GM19238 (cell line): Measurements from ENCODE around the gene RUFY3.

Experiments used
- DNase-seq: peaks from one replicate; pipeline ENCODE4 v3.0.0; 2011; ENCODE audit warnings: low spot score; ENCODE audit not compliant: insufficient read length

Gene RUFY3

GRCh38 chr4:70772929-70773555 lies 51.3 kb downstream of the RUFY3 start:
- DNase-seq = no peak

GRCh38 chr4:70778888-70779422 lies 57.2 kb downstream of the RUFY3 start:
- no peak for DNase-seq

DNA sequence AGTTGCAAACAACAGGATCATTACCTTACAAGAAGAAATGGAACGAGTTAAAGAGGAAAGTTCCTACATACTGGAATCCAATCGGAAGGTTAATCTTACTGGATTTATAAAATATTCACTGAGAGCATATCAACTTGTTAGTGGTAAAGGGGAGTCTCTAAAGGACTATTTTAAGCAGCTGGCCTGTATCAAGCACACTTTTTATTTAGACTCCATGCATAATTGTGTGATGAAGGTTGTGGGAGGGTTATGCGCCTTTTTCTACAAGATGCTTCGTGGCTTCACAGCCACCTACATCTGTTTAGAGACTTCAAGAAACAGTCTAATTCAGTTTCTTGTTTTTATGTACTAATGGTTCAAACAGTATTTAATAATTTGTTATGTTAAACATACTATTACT lies 61.3 kb downstream of the RUFY3 start:
- DNase-seq = no peak

DNA sequence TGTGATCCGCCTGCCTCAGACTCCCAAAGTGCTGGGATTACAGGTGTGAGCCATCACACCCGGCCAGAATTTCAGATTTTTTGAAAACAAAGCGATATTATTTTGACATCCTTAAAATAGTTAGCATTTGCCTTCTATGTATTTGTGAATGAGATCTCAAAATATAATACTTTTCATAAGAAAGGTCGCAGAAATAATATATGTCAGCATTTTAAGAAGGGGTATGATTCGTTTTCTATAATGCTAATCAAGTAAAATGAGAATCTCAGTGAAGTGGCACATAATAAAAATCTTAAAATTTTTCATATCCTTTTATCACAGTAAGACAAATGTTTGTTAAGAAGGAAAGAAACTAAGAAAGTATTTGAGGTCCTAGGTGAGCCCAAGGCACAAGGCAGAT lies 65.7 kb downstream of the RUFY3 start:
- no peak for DNase-seq

- DNase-seq = no peak
These were observed 67.0 kb downstream of the RUFY3 start for GRCh38 chr4:70788733-70789132.

DNA sequence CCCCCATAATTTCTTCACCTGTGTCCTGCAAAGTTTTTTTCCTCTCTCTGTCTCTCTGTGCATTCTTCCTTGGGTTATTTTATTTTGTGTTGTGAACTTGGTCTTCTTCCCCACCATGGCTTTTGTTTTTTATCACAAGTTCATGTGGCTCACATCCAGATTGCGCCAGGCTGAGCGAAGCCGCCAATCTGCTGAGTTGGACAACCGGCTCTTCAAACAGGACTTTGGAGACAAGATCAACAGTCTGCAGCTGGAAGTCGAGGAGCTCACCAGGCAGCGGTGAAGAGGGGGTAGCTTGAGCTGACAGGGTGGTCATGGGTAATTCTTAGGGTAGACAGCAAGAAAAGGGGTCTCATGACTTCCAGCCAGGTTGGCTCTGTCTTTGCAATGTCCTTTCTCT lies 71.9 kb downstream of the RUFY3 start:
- DNase-seq = no peak

DNA sequence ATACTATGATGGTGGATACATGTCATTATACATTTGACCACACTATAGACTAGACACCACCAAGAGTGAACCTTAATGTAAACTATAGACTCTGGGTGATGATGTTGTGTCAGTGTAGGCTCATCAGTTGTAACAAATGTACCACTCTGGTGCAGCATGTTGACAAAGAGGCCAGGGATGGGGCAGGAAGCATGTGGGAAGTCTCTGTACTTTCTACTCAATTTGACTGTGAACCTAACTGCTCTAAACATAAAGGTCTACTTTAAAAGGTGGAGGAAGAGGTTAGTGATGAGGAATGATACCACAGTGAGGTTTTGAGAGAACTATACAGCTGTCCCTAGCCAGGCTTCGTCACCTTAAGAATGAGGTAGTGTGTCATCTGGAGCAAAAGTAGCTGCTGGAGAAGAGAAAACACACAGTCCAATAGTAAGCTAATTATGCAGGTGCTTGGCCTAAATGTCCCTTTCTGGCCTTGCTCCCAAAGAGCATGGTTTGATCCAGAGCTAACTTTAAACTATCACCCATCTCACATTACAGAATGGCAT lies 79.6 kb downstream of the RUFY3 start:
- DNase-seq = no peak

GRCh38 chr4:70802928-70803580 lies 81.3 kb downstream of the RUFY3 start:
- DNase-seq = no peak

DNA sequence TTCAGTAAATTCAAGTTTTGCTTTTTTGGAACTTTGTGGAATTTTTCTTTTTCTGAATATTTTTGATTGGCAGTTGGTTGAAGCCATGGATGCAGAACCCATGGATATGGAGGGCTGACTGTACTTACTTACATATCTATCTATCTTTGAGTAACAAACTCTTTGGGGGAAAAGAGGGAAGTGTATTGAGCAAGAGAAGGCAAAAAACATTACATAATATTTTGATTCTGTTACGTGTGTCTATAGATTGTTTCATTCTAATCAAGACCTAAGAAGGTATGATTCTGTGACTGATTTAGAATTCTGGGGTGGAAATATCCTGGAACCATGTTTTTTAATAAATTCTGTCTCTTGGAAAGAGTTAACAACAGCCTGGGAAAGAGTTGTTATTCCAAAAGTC lies 86.4 kb downstream of the RUFY3 start:
- DNase-seq = no peak

DNA sequence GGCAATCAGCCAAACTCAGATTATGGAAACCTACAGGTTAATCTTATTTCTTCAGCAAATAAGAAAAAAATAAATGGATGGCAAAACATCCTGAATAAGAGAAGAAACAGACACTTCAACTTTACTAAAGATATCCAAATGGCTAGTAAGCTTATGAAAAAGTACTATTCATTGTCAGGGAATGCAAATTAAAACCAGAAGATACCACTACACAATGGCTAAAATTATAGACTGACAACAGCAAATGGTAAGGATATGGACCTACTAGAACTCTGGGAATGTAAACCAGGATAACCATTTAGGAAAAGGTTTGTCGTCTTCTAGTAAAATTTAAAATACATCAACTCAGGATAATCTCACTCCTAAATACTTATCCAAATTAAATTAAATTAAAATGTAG lies 93.6 kb downstream of the RUFY3 start:
- DNase-seq = no peak

DNA sequence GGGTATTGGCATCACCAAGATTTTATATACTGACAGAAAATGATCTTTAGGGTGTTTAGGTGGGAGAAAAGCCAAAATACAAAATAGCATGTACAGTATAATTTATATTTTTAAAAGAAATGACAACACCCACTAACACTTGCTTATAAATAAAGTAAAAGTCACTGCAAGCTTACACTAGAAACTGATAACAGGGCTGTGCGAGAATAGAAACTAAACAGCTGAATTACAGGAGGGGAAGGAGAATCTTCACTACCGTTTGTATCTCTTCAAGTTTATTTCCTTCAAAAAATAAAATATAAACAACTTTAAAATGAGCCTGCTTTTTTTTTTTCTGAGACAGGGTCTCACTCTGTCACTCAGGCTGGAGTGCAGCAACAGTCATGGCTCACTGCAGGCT lies 95.1 kb downstream of the RUFY3 start:
- no peak for DNase-seq

DNA sequence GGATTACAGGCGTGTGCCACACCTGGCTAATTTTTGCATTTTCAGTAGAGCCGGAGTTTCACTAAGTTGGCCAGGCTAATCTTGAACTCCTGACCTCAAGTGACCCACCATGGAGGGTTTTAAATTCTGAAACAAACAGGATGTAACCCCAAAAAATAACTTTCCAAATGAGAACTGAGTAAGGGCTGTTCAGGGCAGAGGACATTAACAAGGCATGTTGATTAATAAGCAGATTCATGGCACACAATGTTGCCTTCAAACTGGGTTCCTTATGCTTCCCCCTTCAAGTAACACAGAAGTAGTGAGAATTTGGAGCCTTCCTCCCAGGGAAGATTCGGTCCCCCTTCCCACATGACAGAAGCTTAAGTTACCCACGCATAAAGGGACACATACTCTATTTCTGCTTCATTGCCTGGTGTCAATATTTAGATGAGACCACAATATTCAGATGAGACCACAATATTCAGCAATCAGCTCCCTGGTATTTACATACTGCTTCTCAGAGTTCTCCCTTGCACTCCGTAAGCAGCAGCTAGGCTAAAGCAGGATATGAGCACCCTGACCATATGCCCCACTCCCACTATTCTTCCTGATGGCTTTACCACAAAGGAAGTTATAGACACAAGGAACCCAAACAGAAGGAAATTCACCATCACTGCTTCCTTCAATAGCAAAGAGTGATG lies 96.5 kb downstream of the RUFY3 start:
- no peak for DNase-seq

- DNase-seq = no peak
These were observed 97.2 kb downstream of the RUFY3 start for GRCh38 chr4:70818921-70819320.

DNA sequence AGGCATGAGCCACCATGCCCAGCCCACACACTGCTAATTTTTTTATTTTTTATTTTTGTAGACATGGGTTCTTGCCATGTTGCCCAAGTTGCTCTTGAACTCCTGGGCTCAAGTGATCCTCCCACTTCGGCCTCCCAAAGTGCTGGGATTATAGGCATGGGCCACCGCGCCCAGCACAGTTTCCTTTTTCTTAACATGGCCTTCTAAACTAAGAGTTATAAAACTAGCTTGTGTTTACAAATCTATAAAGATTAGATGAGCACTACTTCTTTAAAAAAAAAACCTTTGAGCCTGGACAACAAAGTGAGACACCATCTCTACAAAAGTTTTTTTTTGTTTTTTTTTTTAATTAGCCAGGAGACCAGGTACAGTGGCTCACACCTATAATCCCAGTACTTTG lies 107.3 kb downstream of the RUFY3 start:
- DNase-seq = no peak

- no peak for DNase-seq
These were observed 107.7 kb downstream of the RUFY3 start for GRCh38 chr4:70829492-70829891.

- DNase-seq = no peak
These were observed 108.3 kb downstream of the RUFY3 start for GRCh38 chr4:70830054-70830453.

DNA sequence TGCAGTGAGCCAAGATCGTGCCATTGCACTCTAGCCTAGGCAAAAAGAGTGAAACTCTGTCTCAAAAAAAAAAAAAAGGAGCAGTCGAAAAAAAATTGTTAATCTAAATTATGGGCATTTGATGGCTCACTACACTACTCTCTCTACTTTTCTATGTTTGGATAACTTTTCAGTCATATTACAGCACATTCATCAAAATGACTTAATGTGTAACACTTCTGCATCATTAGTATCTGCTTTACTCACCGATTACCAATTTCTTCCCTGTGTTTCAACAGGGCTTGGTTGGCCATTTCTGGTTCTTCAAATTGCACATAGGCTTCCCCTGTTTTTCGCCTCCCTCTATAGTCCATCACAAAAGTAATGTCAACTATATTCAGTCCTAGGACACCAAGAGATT lies 109.5 kb downstream of the RUFY3 start:
- no peak for DNase-seq

GRCh38 chr4:70833675-70834074 lies 111.9 kb downstream of the RUFY3 start:
- DNase-seq = no peak

GRCh38 chr4:70836081-70836480 lies 114.3 kb downstream of the RUFY3 start:
- DNase-seq = no peak

GRCh38 chr4:70838204-70838603 lies 116.4 kb downstream of the RUFY3 start:
- no peak for DNase-seq

DNA sequence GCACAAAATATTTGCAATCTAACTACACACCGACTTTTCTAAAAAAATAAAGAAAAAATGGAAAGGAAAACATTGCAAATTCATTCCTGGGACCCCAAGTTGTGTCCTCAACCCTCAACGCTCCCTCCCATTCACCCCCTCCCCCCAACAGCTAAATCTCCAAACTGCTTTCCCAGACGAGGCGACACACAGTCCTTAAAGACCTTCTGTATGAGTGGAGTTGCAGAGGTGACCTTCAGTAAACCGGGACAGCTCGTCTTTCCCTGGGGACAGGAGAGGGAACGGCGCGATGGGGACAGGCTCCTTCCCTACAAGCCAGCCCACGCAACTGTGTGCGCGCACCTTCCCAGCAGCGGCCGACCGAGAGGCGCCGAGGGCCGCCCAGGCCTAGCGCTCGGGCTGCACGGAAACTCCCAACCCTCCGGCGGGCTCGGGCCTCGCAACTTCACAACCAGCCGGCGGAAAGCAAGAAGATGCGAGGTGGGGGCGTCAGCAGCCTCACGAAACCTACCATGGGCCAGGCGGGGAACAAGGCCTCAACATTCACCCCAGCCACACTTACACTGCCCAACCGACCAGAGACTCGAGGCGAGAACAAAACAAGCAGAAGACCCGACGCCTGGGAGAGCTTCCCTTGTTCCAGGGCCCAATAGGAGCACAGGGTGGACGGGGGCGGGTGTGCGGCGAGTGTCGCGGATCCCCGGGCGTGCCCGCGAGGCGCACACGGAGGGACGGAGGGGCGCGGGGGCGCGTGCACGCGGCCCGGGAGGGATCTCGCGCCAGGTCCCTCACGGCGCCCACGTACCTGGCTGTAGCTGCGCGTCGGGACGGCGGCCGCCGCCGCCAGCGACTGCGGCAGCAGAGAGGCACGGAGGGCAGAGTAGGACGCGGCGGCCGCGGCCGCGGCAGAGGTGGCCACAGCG lies 117.2 kb downstream of the RUFY3 start:
- peak; percentile 70 for DNase-seq
